ENCODE data around the gene GALNT9.

Gene GALNT9

DNA sequence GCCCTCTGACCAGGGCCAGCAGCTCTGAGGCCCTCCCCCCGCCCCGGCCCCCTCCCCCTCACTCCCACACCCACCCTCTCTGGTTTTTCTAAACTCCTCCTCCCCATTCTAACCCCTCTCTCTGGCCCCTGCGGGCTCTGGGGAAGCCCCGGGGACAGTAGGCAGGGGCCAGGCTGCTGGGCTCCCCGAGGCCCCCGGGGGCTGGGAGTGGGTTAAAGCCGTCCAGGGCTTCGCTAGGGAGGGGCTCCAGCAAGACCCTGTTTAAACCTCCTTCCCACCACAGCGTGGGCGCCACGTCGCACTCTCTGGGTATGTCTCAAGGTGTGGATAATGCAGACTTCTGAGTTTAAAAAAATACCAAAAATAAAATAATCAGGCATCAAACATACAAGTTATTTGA is 51.4 kb downstream of the GALNT9 start:
- H3K4me3 ChIP-seq (ENCODE audit: control insufficient read depth, low read depth, low read length): no peak overlapping the region
- no peak for DNase-seq (ENCODE audit: low read depth)
- TF ChIP-seq, protein P1, sequence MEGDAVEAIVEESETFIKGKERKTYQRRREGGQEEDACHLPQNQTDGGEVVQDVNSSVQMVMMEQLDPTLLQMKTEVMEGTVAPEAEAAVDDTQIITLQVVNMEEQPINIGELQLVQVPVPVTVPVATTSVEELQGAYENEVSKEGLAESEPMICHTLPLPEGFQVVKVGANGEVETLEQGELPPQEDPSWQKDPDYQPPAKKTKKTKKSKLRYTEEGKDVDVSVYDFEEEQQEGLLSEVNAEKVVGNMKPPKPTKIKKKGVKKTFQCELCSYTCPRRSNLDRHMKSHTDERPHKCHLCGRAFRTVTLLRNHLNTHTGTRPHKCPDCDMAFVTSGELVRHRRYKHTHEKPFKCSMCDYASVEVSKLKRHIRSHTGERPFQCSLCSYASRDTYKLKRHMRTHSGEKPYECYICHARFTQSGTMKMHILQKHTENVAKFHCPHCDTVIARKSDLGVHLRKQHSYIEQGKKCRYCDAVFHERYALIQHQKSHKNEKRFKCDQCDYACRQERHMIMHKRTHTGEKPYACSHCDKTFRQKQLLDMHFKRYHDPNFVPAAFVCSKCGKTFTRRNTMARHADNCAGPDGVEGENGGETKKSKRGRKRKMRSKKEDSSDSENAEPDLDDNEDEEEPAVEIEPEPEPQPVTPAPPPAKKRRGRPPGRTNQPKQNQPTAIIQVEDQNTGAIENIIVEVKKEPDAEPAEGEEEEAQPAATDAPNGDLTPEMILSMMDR (conservative IDR thresholded peaks at IDR 0.05; ENCODE audit: control insufficient read depth, insufficient read depth, low read depth, low read length): no peak

DNA sequence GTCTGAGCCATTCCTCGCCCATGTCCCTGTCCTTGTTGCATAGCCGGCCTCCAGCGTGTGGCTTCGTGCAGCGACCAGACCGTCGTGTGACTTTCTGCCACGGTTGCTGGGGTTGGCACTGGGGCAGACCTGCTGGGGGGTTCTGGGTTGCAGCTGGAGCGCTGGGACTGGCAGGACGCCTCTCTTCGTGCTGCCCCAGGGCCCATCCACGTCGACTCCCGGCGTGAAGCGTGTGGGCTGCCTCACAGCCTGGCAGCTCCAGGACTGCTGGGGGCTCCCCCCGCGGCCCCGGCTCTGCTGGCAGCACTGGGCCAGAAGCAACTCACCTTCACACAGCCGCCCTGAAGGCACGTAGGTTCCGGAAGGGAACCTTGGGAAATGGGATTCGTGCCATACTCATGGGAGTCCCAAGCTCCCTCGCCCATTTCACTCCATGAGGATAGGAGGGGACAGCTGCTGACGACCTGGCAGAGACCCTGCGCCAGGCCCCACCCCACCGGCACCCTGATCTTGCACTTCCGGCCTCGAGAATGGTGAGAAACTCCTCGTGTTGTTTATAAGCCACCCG is 51.9 kb downstream of the GALNT9 start:
- DNase-seq (ENCODE audit: low read depth): no peak
- TF ChIP-seq, protein P1 (conservative IDR thresholded peaks at IDR 0.05; ENCODE audit: control insufficient read depth, insufficient read depth, low read depth, low read length): no peak
- no peak overlapping the region for H3K4me3 ChIP-seq (ENCODE audit: control insufficient read depth, low read depth, low read length)

DNA sequence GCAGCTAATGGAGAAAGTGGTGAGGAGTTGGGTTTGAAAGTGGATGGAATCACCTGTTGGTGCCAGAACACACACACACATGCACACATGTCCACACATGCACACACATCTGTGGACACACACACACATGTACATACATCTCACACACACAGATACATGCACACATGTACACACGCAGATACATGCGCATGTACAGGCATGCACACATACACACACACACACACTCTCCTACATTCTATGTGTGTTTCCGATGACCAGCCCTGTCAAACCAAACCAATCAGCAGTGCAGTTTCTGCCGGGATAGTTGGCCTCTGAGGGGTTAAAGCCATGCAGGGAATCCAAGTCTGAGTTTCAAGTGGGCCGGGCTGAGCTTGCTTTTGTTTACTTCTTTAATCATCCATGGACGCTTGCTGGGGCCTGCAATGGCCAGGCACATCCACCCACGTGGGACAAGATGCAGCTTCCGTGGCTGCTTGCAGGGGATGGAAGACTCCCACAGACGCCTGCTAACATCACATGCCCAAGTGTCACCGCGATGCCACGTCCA is 52.5 kb downstream of the GALNT9 start:
- no peak overlapping the region for H3K4me3 ChIP-seq (ENCODE audit: control insufficient read depth, low read depth, low read length)
- TF ChIP-seq, protein P1 (conservative IDR thresholded peaks at IDR 0.05; ENCODE audit: control insufficient read depth, insufficient read depth, low read depth, low read length): no peak
- no peak for DNase-seq (ENCODE audit: low read depth)

DNA sequence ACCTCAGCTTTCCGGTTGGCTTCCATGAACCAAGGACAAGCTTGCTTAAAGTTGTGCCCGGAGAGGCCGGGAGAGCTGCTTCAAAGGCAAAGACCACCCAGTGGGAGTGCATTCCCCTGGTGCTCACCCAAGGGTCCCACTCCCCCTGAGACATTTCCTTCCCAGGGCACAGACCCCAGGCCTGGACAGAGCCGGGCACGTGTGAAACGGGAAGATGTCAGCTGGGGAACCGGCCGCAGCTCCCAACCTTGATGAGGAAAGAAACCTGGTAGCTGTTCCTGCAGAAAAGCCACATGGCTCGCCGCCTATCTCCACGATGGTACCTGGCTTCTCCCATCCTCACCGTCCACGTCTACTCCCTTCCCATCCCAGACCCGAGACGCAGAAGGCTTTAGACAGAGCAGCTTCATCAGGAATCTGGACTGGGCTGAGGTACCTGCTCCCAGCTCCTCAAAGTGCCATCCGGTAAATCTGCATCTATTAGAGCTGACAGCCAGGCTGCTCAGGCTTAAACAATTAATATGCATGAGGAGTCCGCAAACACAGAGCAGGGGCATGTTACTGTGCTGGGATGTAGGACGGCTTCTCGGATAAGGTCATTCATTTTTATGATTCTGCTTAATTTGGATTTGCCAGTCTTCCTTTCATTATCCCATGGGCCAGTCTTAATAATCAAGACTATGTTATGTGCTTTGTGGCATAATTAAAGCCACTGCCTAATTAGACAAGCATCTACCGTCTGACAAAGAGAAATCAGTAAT is 53.1 kb downstream of the GALNT9 start:
- TF ChIP-seq, protein P1 (conservative IDR thresholded peaks at IDR 0.05; ENCODE audit: control insufficient read depth, insufficient read depth, low read depth, low read length): no peak
- no peak for DNase-seq (ENCODE audit: low read depth)
- H3K4me3 ChIP-seq (ENCODE audit: control insufficient read depth, low read depth, low read length): no peak overlapping the region

DNA sequence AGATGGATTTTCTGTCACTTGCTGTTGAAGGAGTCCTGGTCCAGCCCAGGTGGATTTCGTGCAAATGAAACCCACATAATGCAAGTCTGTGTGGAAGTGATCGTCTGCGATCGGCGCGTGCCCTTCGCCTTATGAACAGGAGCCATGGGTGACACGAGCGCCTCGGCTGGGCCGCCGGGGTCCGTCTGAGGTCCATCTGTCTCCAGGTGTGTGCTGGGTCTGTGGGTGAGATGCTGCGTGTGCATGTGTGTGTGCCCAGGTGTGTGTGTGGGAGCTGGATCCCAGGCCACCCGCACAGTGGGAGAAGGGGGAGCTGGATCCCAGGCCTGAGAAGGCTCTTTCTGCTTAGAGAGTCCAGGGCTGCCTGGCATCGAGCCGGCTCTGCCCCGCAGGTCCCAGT is 53.8 kb downstream of the GALNT9 start:
- DNase-seq (ENCODE audit: low read depth): no peak
- H3K4me3 ChIP-seq (ENCODE audit: control insufficient read depth, low read depth, low read length): no peak overlapping the region
- TF ChIP-seq, protein P1 (conservative IDR thresholded peaks at IDR 0.05; ENCODE audit: control insufficient read depth, insufficient read depth, low read depth, low read length): no peak

DNA sequence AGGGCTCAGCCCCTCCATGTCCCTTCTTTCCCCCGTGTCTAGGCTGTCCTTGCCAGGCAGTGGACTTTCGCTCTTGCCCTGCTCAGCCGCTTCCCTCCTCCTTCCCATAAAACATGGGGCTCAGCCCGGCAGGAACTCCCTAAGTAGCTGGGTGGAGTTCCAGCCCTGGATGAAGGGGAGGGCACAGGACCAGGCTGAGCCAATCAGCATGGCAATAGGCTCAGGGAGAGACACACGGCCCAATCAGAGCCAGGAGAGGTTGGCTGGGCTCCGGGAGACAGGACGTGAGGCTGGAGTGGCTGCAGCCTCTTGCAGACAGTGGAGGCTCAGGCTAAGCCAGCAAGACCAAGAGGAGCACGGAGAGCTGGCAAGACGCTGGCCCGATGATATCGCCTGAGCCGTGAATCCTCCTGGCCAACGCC is 54.3 kb downstream of the GALNT9 start:
- H3K4me3 ChIP-seq (ENCODE audit: control insufficient read depth, low read depth, low read length): no peak overlapping the region
- DNase-seq (ENCODE audit: low read depth): peak; percentile 66
- TF ChIP-seq, protein P1 (conservative IDR thresholded peaks at IDR 0.05; ENCODE audit: control insufficient read depth, insufficient read depth, low read depth, low read length): no peak

Measured in fibroblast of mammary gland (primary cell).